HEK293 (cell line): ENCODE measurements around the gene RNF224.

Experiments
- CTCF ChIA-PET: fragments of 350-600 bp; formaldehyde crosslinking; extraction: SDS; loops from one replicate; lab custom pipeline; 2021; ENCODE audit warnings: antibody characterized with exemption; lab: Yijun Ruan, JAX
- POLR2A ChIA-PET: fragments of 300-600 bp; formaldehyde crosslinking; extraction: SDS; loops from one replicate; lab custom pipeline; 2020; ENCODE audit warnings: antibody characterized with exemption, inconsistent platforms; lab: Yijun Ruan, JAX
- H3K27ac ChIP-seq: fragments of 200-500 bp; sonication (Bioruptor generic); 2 replicates; pipeline ENCODE4 v1.5.1; 2014; ENCODE audit warnings: low read depth, low read length, control low read depth, inconsistent platforms; ENCODE audit errors: extremely low read depth
- H3K36me3 ChIP-seq, 2 experiments: fragments of 200-500 bp in 1 of 2; sonication (Bioruptor generic) in 1 of 2; 1 replicate in 1 of 2; 2 replicates in 1 of 2; pipeline ENCODE4 v1.5.1; 2014 to 2017; ENCODE audit warnings: inconsistent platforms in 2 of 2, low read length in 2 of 2; ENCODE audit not compliant: control insufficient read depth in 2 of 2, insufficient read depth in 1 of 2
- H3K4me1 ChIP-seq: fragments of 200-500 bp; sonication (Bioruptor generic); 2 replicates; pipeline ENCODE4 v1.5.1; 2014; ENCODE audit warnings: mild to moderate bottlenecking, low read length, inconsistent platforms; ENCODE audit not compliant: control insufficient read depth, insufficient read depth
- H3K4me3 ChIP-seq: 2 replicates; pipeline ENCODE4 v1.5.1; 2011; ENCODE audit warnings: low read depth, mild to moderate bottlenecking, control low read depth, low read length, moderate library complexity
- H3K9me3 ChIP-seq: fragments of 200-500 bp; sonication (Bioruptor generic); 2 replicates; pipeline ENCODE4 v1.5.1; 2014; ENCODE audit warnings: low read depth, low read length, inconsistent platforms; ENCODE audit not compliant: control insufficient read depth, insufficient read depth
- BCL11B ChIP-seq: fragments of 450-650 bp; formaldehyde crosslinking; IDR thresholded peaks from 2 replicates; pipeline ENCODE4 v1.5.1; 2016; ENCODE audit warnings: low read depth, missing biosample characterization, missing genetic modification characterization
- GLIS1 ChIP-seq: fragments of 450-650 bp; formaldehyde crosslinking; IDR thresholded peaks from 2 replicates; pipeline ENCODE4 v1.5.1; 2016; ENCODE audit warnings: missing biosample characterization, missing genetic modification characterization
- GLIS2 ChIP-seq: fragments of 450-650 bp; formaldehyde crosslinking; IDR thresholded peaks from 2 replicates; pipeline ENCODE4 v1.5.1; 2016; ENCODE audit warnings: missing biosample characterization, missing genetic modification characterization
- PRDM6 ChIP-seq: fragments of 450-650 bp; formaldehyde crosslinking; IDR thresholded peaks from 2 replicates; pipeline ENCODE4 v1.5.1; 2017; ENCODE audit warnings: missing biosample characterization, missing genetic modification characterization
- SCRT1 ChIP-seq: fragments of 450-650 bp; formaldehyde crosslinking; IDR thresholded peaks from 2 replicates; pipeline ENCODE4 v1.5.1; 2016; ENCODE audit warnings: missing biosample characterization, missing genetic modification characterization, borderline replicate concordance
- SCRT2 ChIP-seq: fragments of 450-650 bp; formaldehyde crosslinking; IDR thresholded peaks from 2 replicates; pipeline ENCODE4 v1.5.1; 2016; ENCODE audit warnings: missing biosample characterization, missing genetic modification characterization
- SETDB1 ChIP-seq: IDR thresholded peaks from one replicate; pipeline ENCODE4 v1.6.1; 2017; ENCODE audit warnings: mild to moderate bottlenecking, low read length, moderate library complexity, mixed read lengths; ENCODE audit not compliant: insufficient read length
- TRIM28 ChIP-seq: IDR thresholded peaks from 2 replicates; pipeline ENCODE4 v1.6.1; 2011; ENCODE audit warnings: low read length, control low read depth, borderline replicate concordance
- ZBTB20 ChIP-seq: fragments of 450-650 bp; formaldehyde crosslinking; IDR thresholded peaks from 2 replicates; pipeline ENCODE4 v1.5.1; 2016; ENCODE audit warnings: missing biosample characterization, missing genetic modification characterization
- ZBTB8A ChIP-seq: fragments of 450-650 bp; formaldehyde crosslinking; IDR thresholded peaks from 2 replicates; pipeline ENCODE4 v1.5.1; 2016; ENCODE audit warnings: missing biosample characterization, missing genetic modification characterization
- ZFHX2 ChIP-seq: fragments of 450-650 bp; formaldehyde crosslinking; conservative IDR thresholded peaks from 2 replicates; pipeline ENCODE4 v1.5.1; 2016; ENCODE audit warnings: missing biosample characterization, missing genetic modification characterization
- ZIC2 ChIP-seq: fragments of 450-650 bp; formaldehyde crosslinking; IDR thresholded peaks from 2 replicates; pipeline ENCODE4 v1.5.1; 2016; ENCODE audit warnings: missing biosample characterization, missing genetic modification characterization
- ZNF132 ChIP-seq: fragments of 450-650 bp; formaldehyde crosslinking; IDR thresholded peaks from 2 replicates; pipeline ENCODE4 v1.5.1; 2017; ENCODE audit warnings: missing biosample characterization, missing genetic modification characterization, borderline replicate concordance
- ZNF155 ChIP-seq: fragments of 450-650 bp; formaldehyde crosslinking; IDR thresholded peaks from 2 replicates; pipeline ENCODE4 v1.5.1; 2016; ENCODE audit warnings: missing biosample characterization, missing genetic modification characterization
- ZNF202 ChIP-seq: fragments of 450-650 bp; formaldehyde crosslinking; IDR thresholded peaks from 2 replicates; pipeline ENCODE4 v1.5.1; 2016; ENCODE audit warnings: missing biosample characterization, missing genetic modification characterization, borderline replicate concordance
- ZNF341 ChIP-seq: fragments of 450-650 bp; formaldehyde crosslinking; IDR thresholded peaks from 2 replicates; pipeline ENCODE4; 2016; ENCODE audit warnings: low read depth, missing biosample characterization, missing genetic modification characterization
- ZNF530 ChIP-seq: fragments of 450-650 bp; formaldehyde crosslinking; IDR thresholded peaks from 2 replicates; pipeline ENCODE4 v1.5.1; 2016; ENCODE audit warnings: low read depth, missing biosample characterization, missing genetic modification characterization
- ZNF544 ChIP-seq: fragments of 450-650 bp; formaldehyde crosslinking; IDR thresholded peaks from 2 replicates; pipeline ENCODE4 v1.5.0; 2017; ENCODE audit warnings: missing biosample characterization, missing genetic modification characterization
- ZNF561 ChIP-seq: fragments of 450-650 bp; IDR thresholded peaks from 2 replicates; pipeline ENCODE4 v1.5.1; 2018; ENCODE audit warnings: missing biosample characterization, missing genetic modification characterization, borderline replicate concordance
- ZNF600 ChIP-seq: fragments of 450-650 bp; formaldehyde crosslinking; IDR thresholded peaks from 2 replicates; pipeline ENCODE4 v1.5.1; 2016; ENCODE audit warnings: missing biosample characterization, missing genetic modification characterization
- ZNF621 ChIP-seq: fragments of 450-650 bp; formaldehyde crosslinking; IDR thresholded peaks from 2 replicates; pipeline ENCODE4 v1.5.1; 2017; ENCODE audit warnings: missing biosample characterization, missing genetic modification characterization
- ZNF654 ChIP-seq: fragments of 450-650 bp; formaldehyde crosslinking; IDR thresholded peaks from 2 replicates; pipeline ENCODE4 v1.5.1; 2016; ENCODE audit warnings: low read depth, missing biosample characterization, missing genetic modification characterization
- ZNF670 ChIP-seq: fragments of 450-650 bp; formaldehyde crosslinking; IDR thresholded peaks from 2 replicates; pipeline ENCODE4 v1.5.1; 2016; ENCODE audit warnings: missing biosample characterization, missing genetic modification characterization, low read depth
- ZNF701 ChIP-seq: fragments of 450-650 bp; formaldehyde crosslinking; IDR thresholded peaks from 2 replicates; pipeline ENCODE4 v1.5.1; 2016; ENCODE audit warnings: missing biosample characterization, missing genetic modification characterization
- TF ChIP-seq, protein P1 (sequence below): fragments of 450-650 bp; formaldehyde crosslinking; IDR thresholded peaks from 2 replicates; pipeline ENCODE4 v1.5.1; 2017; ENCODE audit warnings: missing biosample characterization, mild to moderate bottlenecking, missing genetic modification characterization, moderate library complexity
- TF ChIP-seq, protein P2 (sequence below): fragments of 450-650 bp; formaldehyde crosslinking; IDR thresholded peaks from 2 replicates; pipeline ENCODE4 v1.5.1; 2016; ENCODE audit warnings: missing biosample characterization, missing genetic modification characterization
- TF ChIP-seq, protein P3 (sequence below): fragments of 450-650 bp; formaldehyde crosslinking; IDR thresholded peaks from 2 replicates; pipeline ENCODE4 v1.5.1; 2016; ENCODE audit warnings: missing biosample characterization, missing genetic modification characterization
- TF ChIP-seq, protein P4 (sequence below): fragments of 450-650 bp; formaldehyde crosslinking; IDR thresholded peaks from 2 replicates; pipeline ENCODE4 v1.5.1; 2016; ENCODE audit warnings: missing biosample characterization, missing genetic modification characterization

The RNF224 gene

DNA sequence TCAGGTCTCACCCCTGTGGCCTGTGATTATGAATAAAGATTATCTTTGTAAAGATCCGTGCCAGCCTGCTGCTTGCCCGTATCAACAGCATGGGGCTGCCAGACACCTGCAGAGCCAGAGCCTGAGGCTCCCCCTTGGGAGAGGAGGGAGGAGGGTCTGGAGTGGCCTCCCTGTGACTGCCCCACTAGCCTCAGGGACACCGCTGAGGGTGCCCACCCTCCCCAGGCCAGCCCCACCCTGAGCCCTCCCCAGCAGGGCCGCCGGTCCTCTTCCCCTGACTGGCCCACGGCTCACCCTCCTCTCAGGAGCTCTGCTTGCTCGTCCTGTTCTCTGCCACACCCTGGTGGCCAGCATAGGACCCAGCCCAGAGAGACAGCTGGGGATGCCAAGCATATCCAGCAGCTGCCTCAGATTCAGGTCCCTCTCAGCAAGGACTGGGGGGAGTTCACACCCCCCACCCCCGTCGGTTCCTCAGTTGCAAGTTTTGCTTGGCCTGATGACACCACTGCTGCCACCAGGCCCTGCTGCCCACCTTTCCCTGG is 36.9 kb upstream of the RNF224 start (continued):
- TF ChIP-seq, protein P1, sequence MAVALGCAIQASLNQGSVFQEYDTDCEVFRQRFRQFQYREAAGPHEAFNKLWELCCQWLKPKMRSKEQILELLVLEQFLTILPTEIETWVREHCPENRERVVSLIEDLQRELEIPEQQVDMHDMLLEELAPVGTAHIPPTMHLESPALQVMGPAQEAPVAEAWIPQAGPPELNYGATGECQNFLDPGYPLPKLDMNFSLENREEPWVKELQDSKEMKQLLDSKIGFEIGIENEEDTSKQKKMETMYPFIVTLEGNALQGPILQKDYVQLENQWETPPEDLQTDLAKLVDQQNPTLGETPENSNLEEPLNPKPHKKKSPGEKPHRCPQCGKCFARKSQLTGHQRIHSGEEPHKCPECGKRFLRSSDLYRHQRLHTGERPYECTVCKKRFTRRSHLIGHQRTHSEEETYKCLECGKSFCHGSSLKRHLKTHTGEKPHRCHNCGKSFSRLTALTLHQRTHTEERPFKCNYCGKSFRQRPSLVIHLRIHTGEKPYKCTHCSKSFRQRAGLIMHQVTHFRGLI (tag by site-specific recombination) = no peak
- TF ChIP-seq ZNF544 (tag by site-specific recombination) (no peak), TRIM28 (no peak), GLIS2 (peak; percentile 48), ZNF701 (tag by site-specific recombination) (no peak), GLIS1 (tag by site-specific recombination) (peak; percentile 79), PRDM6 (tag by site-specific recombination) (no peak), ZNF155 (tag by site-specific recombination) (no peak), ZNF561 (tag by site-specific recombination) (no peak), ZNF341 (tag by site-specific recombination) (no peak), ZBTB8A (no peak), ZIC2 (peak; percentile 77), ZNF600 (no peak), BCL11B (no peak)
- TF ChIP-seq, protein P2, sequence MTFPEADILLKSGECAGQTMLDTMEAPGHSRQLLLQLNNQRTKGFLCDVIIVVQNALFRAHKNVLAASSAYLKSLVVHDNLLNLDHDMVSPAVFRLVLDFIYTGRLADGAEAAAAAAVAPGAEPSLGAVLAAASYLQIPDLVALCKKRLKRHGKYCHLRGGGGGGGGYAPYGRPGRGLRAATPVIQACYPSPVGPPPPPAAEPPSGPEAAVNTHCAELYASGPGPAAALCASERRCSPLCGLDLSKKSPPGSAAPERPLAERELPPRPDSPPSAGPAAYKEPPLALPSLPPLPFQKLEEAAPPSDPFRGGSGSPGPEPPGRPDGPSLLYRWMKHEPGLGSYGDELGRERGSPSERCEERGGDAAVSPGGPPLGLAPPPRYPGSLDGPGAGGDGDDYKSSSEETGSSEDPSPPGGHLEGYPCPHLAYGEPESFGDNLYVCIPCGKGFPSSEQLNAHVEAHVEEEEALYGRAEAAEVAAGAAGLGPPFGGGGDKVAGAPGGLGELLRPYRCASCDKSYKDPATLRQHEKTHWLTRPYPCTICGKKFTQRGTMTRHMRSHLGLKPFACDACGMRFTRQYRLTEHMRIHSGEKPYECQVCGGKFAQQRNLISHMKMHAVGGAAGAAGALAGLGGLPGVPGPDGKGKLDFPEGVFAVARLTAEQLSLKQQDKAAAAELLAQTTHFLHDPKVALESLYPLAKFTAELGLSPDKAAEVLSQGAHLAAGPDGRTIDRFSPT = 0 out of 2 replicates have a peak, but pooled peaks have one; percentile 4
- TF ChIP-seq, protein P3, sequence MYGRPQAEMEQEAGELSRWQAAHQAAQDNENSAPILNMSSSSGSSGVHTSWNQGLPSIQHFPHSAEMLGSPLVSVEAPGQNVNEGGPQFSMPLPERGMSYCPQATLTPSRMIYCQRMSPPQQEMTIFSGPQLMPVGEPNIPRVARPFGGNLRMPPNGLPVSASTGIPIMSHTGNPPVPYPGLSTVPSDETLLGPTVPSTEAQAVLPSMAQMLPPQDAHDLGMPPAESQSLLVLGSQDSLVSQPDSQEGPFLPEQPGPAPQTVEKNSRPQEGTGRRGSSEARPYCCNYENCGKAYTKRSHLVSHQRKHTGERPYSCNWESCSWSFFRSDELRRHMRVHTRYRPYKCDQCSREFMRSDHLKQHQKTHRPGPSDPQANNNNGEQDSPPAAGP = no peak

DNA sequence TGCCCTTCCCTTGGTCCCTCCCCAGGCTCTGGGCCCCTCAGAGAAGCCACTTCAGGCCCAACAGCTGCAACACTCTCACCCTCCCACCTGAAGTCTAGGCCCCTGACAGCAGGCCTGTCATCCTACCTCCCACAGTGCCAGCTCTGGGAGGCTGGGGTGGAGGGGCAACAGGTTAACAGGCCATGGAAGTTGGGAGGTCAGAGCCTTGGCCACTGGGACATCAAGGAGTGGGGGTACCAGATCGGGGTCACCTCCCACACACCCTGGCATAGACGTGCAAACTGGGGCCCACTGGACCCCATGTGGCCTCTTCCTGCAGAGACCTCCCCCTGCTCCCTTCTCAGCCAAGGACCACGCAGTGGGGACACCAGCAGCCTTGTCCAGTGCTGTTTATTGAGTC is 36.1 kb upstream of the RNF224 start:
- Histone ChIP-seq H3K4me1 (peaks cover 14% of the 10 kb centered on the region), H3K9me3 (no peaks in the 10 kb centered on the region), H3K4me3 (no peak overlapping the region), H3K27ac (no peak overlapping the region), H3K36me3 (peaks cover 0 to 43% of the 10 kb centered on the region in 2 experiments; a peak in 1 of 3 replicates)
- TF ChIP-seq ZNF202 (tag by site-specific recombination) (no peak), GLIS2 (peak; percentile 67; the same call in 1 of the 2 replicates), ZNF621 (tag by site-specific recombination) (no peak), ZFHX2 (tag by site-specific recombination) (peak; percentile 27; the same call in 1 of the 2 replicates), ZNF530 (tag by site-specific recombination) (no peak), BCL11B (peak; percentile 75), ZNF670 (tag by site-specific recombination) (no peak), ZBTB20 (no peak), SCRT1 (tag by site-specific recombination) (peak; percentile 71; the same call in 1 of the 2 replicates), GLIS1 (tag by site-specific recombination) (peak; percentile 92), ZIC2 (peak; percentile 71), ZNF654 (tag by site-specific recombination) (no peak), SCRT2 (tag by site-specific recombination) (peak; percentile 90), ZNF132 (tag by site-specific recombination) (no peak), SETDB1 (no peak)
- TF ChIP-seq, protein P4, sequence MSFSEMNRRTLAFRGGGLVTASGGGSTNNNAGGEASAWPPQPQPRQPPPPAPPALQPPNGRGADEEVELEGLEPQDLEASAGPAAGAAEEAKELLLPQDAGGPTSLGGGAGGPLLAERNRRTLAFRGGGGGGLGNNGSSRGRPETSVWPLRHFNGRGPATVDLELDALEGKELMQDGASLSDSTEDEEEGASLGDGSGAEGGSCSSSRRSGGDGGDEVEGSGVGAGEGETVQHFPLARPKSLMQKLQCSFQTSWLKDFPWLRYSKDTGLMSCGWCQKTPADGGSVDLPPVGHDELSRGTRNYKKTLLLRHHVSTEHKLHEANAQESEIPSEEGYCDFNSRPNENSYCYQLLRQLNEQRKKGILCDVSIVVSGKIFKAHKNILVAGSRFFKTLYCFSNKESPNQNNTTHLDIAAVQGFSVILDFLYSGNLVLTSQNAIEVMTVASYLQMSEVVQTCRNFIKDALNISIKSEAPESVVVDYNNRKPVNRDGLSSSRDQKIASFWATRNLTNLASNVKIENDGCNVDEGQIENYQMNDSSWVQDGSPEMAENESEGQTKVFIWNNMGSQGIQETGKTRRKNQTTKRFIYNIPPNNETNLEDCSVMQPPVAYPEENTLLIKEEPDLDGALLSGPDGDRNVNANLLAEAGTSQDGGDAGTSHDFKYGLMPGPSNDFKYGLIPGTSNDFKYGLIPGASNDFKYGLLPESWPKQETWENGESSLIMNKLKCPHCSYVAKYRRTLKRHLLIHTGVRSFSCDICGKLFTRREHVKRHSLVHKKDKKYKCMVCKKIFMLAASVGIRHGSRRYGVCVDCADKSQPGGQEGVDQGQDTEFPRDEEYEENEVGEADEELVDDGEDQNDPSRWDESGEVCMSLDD (tag by site-specific recombination) = 0 out of 2 replicates have a peak, but pooled peaks have one; percentile 21
- POLR2A ChIA-PET = interaction anchor here (1.3 to 7.1 kb wide), 4 partner anchors 14 to 32 kb away, joined by 5 to 178 read pairs (median 11); partner anchors contain the start of genes NDOR1, TMEM203 and TPRN
- CTCF ChIA-PET = interaction anchor here (0.8 to 2.9 kb wide), 3 partner anchors 15 to 46 kb away, joined by 3 to 15 read pairs (median 4); no protein-coding TSS in a partner anchor
